Gastrocnemius medialis (tissue), 4 donors: ENCODE results near the gene VGLL4. TPM values are rescaled to one million over a fixed set of nuclear protein-coding genes. Genes with fewer than 3 reads are reported as not detected.
A peak's percentile ranks its signal among the peaks of the same experiment; 100 is the strongest.

ENCODE experiments used
- ATAC-seq, 2 donors: fragments of 150-250 bp; one replicate each; pipeline ENCODE4 v1.9.1; 2016
- DNase-seq, 2 donors: peaks; one replicate each; pipeline ENCODE4 v3.0.0-alpha.2; 2019
- H3K27ac ChIP-seq, 4 donors: fragments of 200-600 bp; sonication (generic); 1 replicate in 1 of 4; 2 replicates in 3 of 4; pipeline ENCODE4 v1.5.1; 2016 to 2018; ENCODE audit warnings: mild to moderate bottlenecking in 2 of 4, moderate library complexity in 1 of 4
- H3K27me3 ChIP-seq, 3 donors: fragments of 200-600 bp; sonication (generic) in 2 of 3; 1 replicate in 1 of 3; 2 replicates in 2 of 3; pipeline versions ENCODE4 v1.5.1 to v1.6.0; 2016 to 2019; ENCODE audit warnings: mild to moderate bottlenecking in 1 of 3, moderate library complexity in 1 of 3
- H3K36me3 ChIP-seq, 2 donors: fragments of 200-600 bp; sonication (generic) in 1 of 2; one replicate each; pipeline ENCODE4 v1.5.1; 2017 to 2018
- H3K4me1 ChIP-seq, 2 donors: fragments of 200-600 bp; sonication (generic) in 1 of 2; one replicate each; pipeline ENCODE4 v1.5.1; 2016 to 2017; ENCODE audit warnings: mild to moderate bottlenecking in 2 of 2
- H3K4me3 ChIP-seq, 4 donors: fragments of 200-600 bp; sonication (generic) in 3 of 4; 1 replicate in 1 of 4; 2 replicates in 3 of 4; pipeline ENCODE4 v1.5.1; 2016 to 2019; ENCODE audit warnings: mild to moderate bottlenecking in 2 of 4
- H3K9me3 ChIP-seq, 3 donors: fragments of 200-600 bp; sonication (generic) in 2 of 3; 1 replicate in 1 of 3; 2 replicates in 2 of 3; pipeline ENCODE4 v1.5.1; 2016 to 2019
- CTCF ChIP-seq, 5 experiments: fragments of 450-650 bp in 3 of 5; fragments of 200-600 bp in 2 of 5; sonication (generic) in 2 of 5; IDR thresholded peaks in 4 of 5; conservative IDR thresholded peaks in 1 of 5; 1 replicate in 4 of 5; 2 replicates in 1 of 5; pipeline ENCODE4 v1.5.1; 2016 to 2019; ENCODE audit warnings: antibody characterized with exemption in 5 of 5, mild to moderate bottlenecking in 3 of 5, moderate library complexity in 3 of 5
- POLR2A ChIP-seq, 2 donors: fragments of 450-650 bp; IDR thresholded peaks; one replicate each; pipeline ENCODE4 v1.6.1; 2017; ENCODE audit warnings: antibody characterized with exemption in 2 of 2, mild to moderate bottlenecking in 2 of 2, moderate library complexity in 2 of 2
- in situ Hi-C, 4 donors: fragments of 200-750 bp; cut with MboI; loops; one replicate each; pipeline versions ENCODE4 v1.15.0 to v1.8.0; 2017; ENCODE audit warnings: low sequenced_read_pairs in 4 of 4
- intact Hi-C: fragments of 100-400 bp; cut with DNase I; formaldehyde crosslinking; loops from one replicate; pipeline ENCODE4 v1.15.1; 2023; ENCODE audit warnings: low total_unique reads
- total RNA-seq, 4 donors: library from RNA; depleted of rRNA; stranded (reverse); fragments of >200 nt; gene quantifications; one replicate each; pipeline versions ENCODE4 v1.1.0 to v1.2.3, GENCODE V29; 2016

VGLL4 gene
- total RNA-seq, 4 donors from 2014 or later = 8.9 to 20.9 (median 12.8) TPM

DNA sequence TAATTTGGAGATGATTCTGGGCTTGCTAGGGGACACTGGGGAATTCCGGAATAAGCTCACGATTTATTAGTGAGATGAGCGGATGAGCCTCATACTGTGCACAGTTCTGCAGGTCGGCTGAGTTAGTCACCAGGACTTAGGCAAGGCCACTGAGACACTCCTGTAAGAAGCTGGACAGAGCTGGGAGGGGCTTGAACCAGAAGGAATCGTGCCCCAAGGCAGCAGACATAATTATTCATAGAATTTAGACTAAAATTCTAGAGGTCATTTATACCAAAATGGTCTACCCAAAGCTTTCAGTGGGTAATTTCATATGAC, 121.4 kb downstream of the VGLL4 start:
- in situ Hi-C loops = loop anchor here in 1 of 4 donors (25.0 kb wide), 1 partner anchor 135 kb away; no protein-coding TSS in a partner anchor

DNA sequence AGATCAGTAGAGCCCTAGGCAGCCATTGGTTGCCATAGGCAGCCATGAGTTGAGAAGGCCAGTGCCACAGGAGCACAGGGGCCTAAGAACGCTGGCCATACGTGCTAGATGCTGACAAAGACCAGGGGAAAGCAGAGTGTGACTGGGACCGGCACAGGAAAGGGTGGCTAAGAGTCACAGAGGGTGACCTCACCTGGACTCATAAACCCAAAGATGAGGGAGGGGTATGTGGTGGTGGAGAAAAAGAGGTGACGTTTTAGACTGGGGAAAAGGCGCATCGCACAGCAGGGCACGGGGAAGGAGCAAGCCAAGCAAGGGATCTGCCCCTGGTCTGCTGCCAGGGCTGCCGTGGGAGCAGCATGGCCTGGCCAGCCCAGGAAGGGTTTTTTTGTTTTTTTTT, 122.5 kb downstream of the VGLL4 start:
- Histone ChIP-seq H3K27me3 (no peaks in the 10 kb centered on the region), H3K27ac (no peak overlapping the region), H3K4me3 (no peak overlapping the region), H3K4me1 (peaks cover 15 to 21% of the 10 kb centered on the region in 2 donors), H3K9me3 (no peaks in the 10 kb centered on the region), H3K36me3 (no peaks in the 10 kb centered on the region)
- ATAC-seq = no peak
- TF ChIP-seq POLR2A (IDR thresholded peaks at IDR 0.05) (no peak), CTCF (IDR thresholded peaks at IDR 0.05 in 4 of 5, conservative IDR thresholded peaks at IDR 0.05 in 1 of 5) (no peak)
- intact Hi-C loops = no loop called here
- in situ Hi-C loops = loop anchor here in 1 of 4 donors (25.0 kb wide), 1 partner anchor 134 kb away; no protein-coding TSS in a partner anchor
- no peak for DNase-seq

More for the DNA sequence above, 121.4 kb downstream of the VGLL4 start:
- no peak overlapping the region for H3K27ac ChIP-seq
- intact Hi-C loops = no loop called here
- no peaks in the 10 kb centered on the region for H3K27me3 ChIP-seq
- no peak for TF ChIP-seq CTCF (IDR thresholded peaks at IDR 0.05 in 4 of 5, conservative IDR thresholded peaks at IDR 0.05 in 1 of 5)
- no peak for TF ChIP-seq POLR2A (IDR thresholded peaks at IDR 0.05)
- ATAC-seq = no peak
- no peak for DNase-seq
- H3K9me3 ChIP-seq = no peaks in the 10 kb centered on the region
- H3K36me3 ChIP-seq = no peaks in the 10 kb centered on the region
- peaks cover 15 to 21% of the 10 kb centered on the region in 2 donors for H3K4me1 ChIP-seq
- H3K4me3 ChIP-seq = no peak overlapping the region

DNA sequence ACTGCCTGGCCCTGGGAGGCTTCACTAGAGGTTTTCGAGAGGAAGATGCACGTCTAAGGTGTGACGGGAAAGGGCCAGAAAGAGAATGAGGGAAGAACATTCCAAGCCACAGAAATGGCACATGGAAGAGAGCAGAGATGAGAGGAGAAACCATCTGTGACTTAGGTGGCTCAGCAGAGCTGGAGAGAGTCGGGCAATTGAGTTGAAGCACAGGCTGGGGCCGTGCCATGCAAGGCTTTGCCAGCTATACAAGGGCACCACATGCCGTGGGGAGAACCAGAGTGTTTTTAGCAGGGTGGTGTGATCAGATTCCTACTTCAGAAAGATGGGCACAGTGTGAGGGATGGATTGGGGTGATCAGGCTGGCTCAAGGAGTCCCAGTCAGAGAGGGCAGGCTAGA, 126.1 kb downstream of the VGLL4 start:
- ATAC-seq = no peak
- in situ Hi-C loops (loop anchor here in 1 of 4 donors (25.0 kb wide), 1 partner anchor 130 kb away; no protein-coding TSS in a partner anchor), intact Hi-C loops (loop anchor here (5.0 kb wide), 1 partner anchor 35 kb away; no protein-coding TSS in a partner anchor)

GRCh38 chr3:11514191-11514821, 129.4 kb downstream of the VGLL4 start:
- H3K4me3 ChIP-seq = no peak overlapping the region
- no peaks in the 10 kb centered on the region for H3K27me3 ChIP-seq
- TF ChIP-seq CTCF (IDR thresholded peaks at IDR 0.05 in 4 of 5, conservative IDR thresholded peaks at IDR 0.05 in 1 of 5) (no peak), POLR2A (IDR thresholded peaks at IDR 0.05) (no peak)
- DNase-seq = peak; percentile 24 to 34
- in situ Hi-C loops (loop anchor here in 1 of 4 donors (25.0 kb wide), 1 partner anchor 127 kb away; no protein-coding TSS in a partner anchor), intact Hi-C loops (loop anchor here (5.0 kb wide), 1 partner anchor 132 kb away; no protein-coding TSS in a partner anchor)
- peaks cover 22 to 26% of the 10 kb centered on the region in 2 donors for H3K4me1 ChIP-seq
- peak overlapping the region in 3 of 4 donors; percentile 32 to 46 (median 39) for H3K27ac ChIP-seq
- H3K36me3 ChIP-seq = no peaks in the 10 kb centered on the region
- no peaks in the 10 kb centered on the region for H3K9me3 ChIP-seq
- ATAC-seq = no peak

More for the DNA sequence above, 126.1 kb downstream of the VGLL4 start:
- Histone ChIP-seq H3K4me1 (peaks cover 15 to 20% of the 10 kb centered on the region in 2 donors), H3K36me3 (no peaks in the 10 kb centered on the region), H3K27me3 (no peaks in the 10 kb centered on the region), H3K4me3 (no peak overlapping the region), H3K9me3 (no peaks in the 10 kb centered on the region), H3K27ac (peak overlapping the region; percentile 30 to 70 (median 69))
- TF ChIP-seq POLR2A (IDR thresholded peaks at IDR 0.05) (no peak), CTCF (IDR thresholded peaks at IDR 0.05 in 4 of 5, conservative IDR thresholded peaks at IDR 0.05 in 1 of 5) (no peak)
- DNase-seq = no peak
